H9 (cell line): ENCODE data around the gene BASP1. TPM values are rescaled to one million over a fixed set of nuclear protein-coding genes. Genes with fewer than 3 reads are reported as not detected.

Experiments used
- DNase-seq: peaks from one replicate; pipeline ENCODE4 v3.0.0-alpha.2; 2017
- H2AFZ ChIP-seq: one replicate; pipeline ENCODE4 v1.6.1; 2013; ENCODE audit warnings: mild to moderate bottlenecking, low read length, control low read depth, moderate library complexity
- H2AK5ac ChIP-seq: 2 replicates; pipeline ENCODE4 v1.6.1; 2013; ENCODE audit warnings: low read length, control low read depth, mixed read lengths; ENCODE audit not compliant: insufficient read length
- H2BK120ac ChIP-seq: one replicate; pipeline ENCODE4 v1.6.1; 2013; ENCODE audit warnings: low read depth, mild to moderate bottlenecking, low read length, control low read depth, inconsistent platforms; ENCODE audit not compliant: poor library complexity, severe bottlenecking
- H2BK12ac ChIP-seq: 2 replicates; pipeline ENCODE4 v1.6.1; 2013; ENCODE audit warnings: low read length, control low read depth, mixed read lengths, low read depth; ENCODE audit not compliant: insufficient read length
- H2BK15ac ChIP-seq: 2 replicates; pipeline ENCODE4 v1.6.1; 2013; ENCODE audit warnings: low read depth, low read length, control low read depth
- H2BK20ac ChIP-seq: one replicate; pipeline ENCODE4 v1.6.1; 2013; ENCODE audit warnings: low read depth, mild to moderate bottlenecking, low read length, control low read depth, inconsistent platforms; ENCODE audit not compliant: poor library complexity, severe bottlenecking
- H2BK5ac ChIP-seq: 2 replicates; pipeline ENCODE4 v1.6.1; 2013; ENCODE audit warnings: low read length, control low read depth, mixed read lengths; ENCODE audit not compliant: insufficient read length
- H3K14ac ChIP-seq: 2 replicates; pipeline ENCODE4 v1.6.1; 2013; ENCODE audit warnings: low read length, control low read depth; ENCODE audit not compliant: insufficient read depth
- H3K18ac ChIP-seq: 2 replicates; pipeline ENCODE4 v1.6.1; 2013; ENCODE audit warnings: low read depth, mild to moderate bottlenecking, mixed read lengths, low read length, control low read depth; ENCODE audit not compliant: insufficient read length
- H3K23ac ChIP-seq: 2 replicates; pipeline ENCODE4 v1.6.1; 2013; ENCODE audit warnings: low read length, control low read depth, mixed read lengths, low read depth; ENCODE audit not compliant: insufficient read length
- H3K23me2 ChIP-seq: 2 replicates; pipeline ENCODE4 v1.6.1; 2013; ENCODE audit warnings: low read depth, mild to moderate bottlenecking, mixed read lengths, low read length, control low read depth; ENCODE audit not compliant: insufficient read length, poor library complexity, severe bottlenecking
- H3K27ac ChIP-seq: 2 replicates; pipeline ENCODE4 v1.5.1; 2013; ENCODE audit warnings: low read length, control low read depth, mixed read lengths, low read depth; ENCODE audit not compliant: insufficient read length
- H3K27me3 ChIP-seq: 2 replicates; pipeline ENCODE4 v1.6.1; 2013; ENCODE audit warnings: low read length, control low read depth, inconsistent platforms; ENCODE audit not compliant: insufficient read depth
- H3K4ac ChIP-seq: 2 replicates; pipeline ENCODE4 v1.6.1; 2013; ENCODE audit warnings: low read depth, mild to moderate bottlenecking, control low read depth, inconsistent platforms, low read length, moderate library complexity
- H3K4me1 ChIP-seq: 2 replicates; pipeline ENCODE4 v1.6.1; 2013; ENCODE audit warnings: low read length, control low read depth, inconsistent platforms; ENCODE audit not compliant: insufficient read depth
- H3K4me2 ChIP-seq: 2 replicates; pipeline ENCODE4 v1.6.1; 2013; ENCODE audit warnings: low read length, control low read depth, mixed read lengths; ENCODE audit not compliant: insufficient read length, insufficient read depth
- H3K56ac ChIP-seq: 2 replicates; pipeline ENCODE4 v1.6.1; 2013; ENCODE audit warnings: low read depth, mild to moderate bottlenecking, mixed read lengths, low read length, control low read depth; ENCODE audit not compliant: insufficient read length
- H3K79me1 ChIP-seq: 2 replicates; pipeline ENCODE4 v1.6.1; 2013; ENCODE audit warnings: low read depth, mild to moderate bottlenecking, moderate library complexity, low read length, control low read depth, inconsistent platforms; ENCODE audit not compliant: insufficient read depth, poor library complexity, severe bottlenecking
- H3K79me2 ChIP-seq: 2 replicates; pipeline ENCODE4 v1.6.1; 2013; ENCODE audit warnings: low read length, control low read depth, inconsistent platforms; ENCODE audit not compliant: insufficient read depth
- H3K9ac ChIP-seq: 2 replicates; pipeline ENCODE4 v1.6.1; 2013; ENCODE audit warnings: low read length, control low read depth, mixed read lengths; ENCODE audit not compliant: insufficient read length; ENCODE audit errors: extremely low read depth
- H3K9me3 ChIP-seq: one replicate; pipeline ENCODE4 v1.6.1; 2013; ENCODE audit warnings: low read depth, low read length, inconsistent platforms; ENCODE audit not compliant: control insufficient read depth
- H3T11ph ChIP-seq: one replicate; pipeline ENCODE4 v1.6.1; 2013; ENCODE audit warnings: mild to moderate bottlenecking, low read length, control low read depth, inconsistent platforms
- H4K20me1 ChIP-seq: one replicate; pipeline ENCODE4 v1.6.1; 2013; ENCODE audit not compliant: control insufficient read depth, insufficient read length, insufficient read depth
- H4K5ac ChIP-seq: 2 replicates; pipeline ENCODE4 v1.6.1; 2013; ENCODE audit warnings: low read depth, mild to moderate bottlenecking, mixed read lengths, low read length, control low read depth; ENCODE audit not compliant: insufficient read length
- H4K8ac ChIP-seq: replicated peaks from 2 replicates; pipeline ENCODE4 v1.6.1; 2013; ENCODE audit warnings: low read length, control low read depth, mixed read lengths, low read depth; ENCODE audit not compliant: insufficient read length
- H4K91ac ChIP-seq: 2 replicates; pipeline ENCODE4 v1.6.1; 2013; ENCODE audit warnings: low read depth, mild to moderate bottlenecking, moderate library complexity, mixed read lengths, low read length, control low read depth; ENCODE audit not compliant: insufficient read length
- H3K27ac Mint-ChIP-seq, 3 experiments: 2 replicates in 2 of 3; 3 replicates in 1 of 3; pipeline ENCODE4 v1.8.0; 2020 to 2021; ENCODE audit warnings: mixed read lengths in 3 of 3, mild to moderate bottlenecking in 1 of 3, moderate library complexity in 1 of 3
- H3K27me3 Mint-ChIP-seq: 2 replicates; pipeline ENCODE4 v1.8.0; 2021; ENCODE audit warnings: low read depth, mild to moderate bottlenecking, moderate library complexity, mixed read lengths
- H3K36me3 Mint-ChIP-seq, 3 experiments: 2 replicates in 2 of 3; 3 replicates in 1 of 3; pipeline ENCODE4 v1.8.0; 2020 to 2021; ENCODE audit warnings: low read depth in 3 of 3, mixed read lengths in 3 of 3; ENCODE audit not compliant: insufficient read depth in 1 of 3
- H3K4me1 Mint-ChIP-seq, 2 experiments: 2 replicates each; pipeline ENCODE4 v1.8.0; 2020; ENCODE audit warnings: mixed read lengths in 2 of 2
- H3K4me3 Mint-ChIP-seq, 2 experiments: 2 replicates in 1 of 2; 3 replicates in 1 of 2; pipeline ENCODE4 v1.8.0; 2020 to 2021; ENCODE audit warnings: mild to moderate bottlenecking in 2 of 2, mixed read lengths in 2 of 2, moderate library complexity in 1 of 2
- H3K9me3 Mint-ChIP-seq, 2 experiments: 2 replicates in 1 of 2; 3 replicates in 1 of 2; pipeline ENCODE4 v1.8.0; 2020; ENCODE audit warnings: mild to moderate bottlenecking in 2 of 2, mixed read lengths in 2 of 2, moderate library complexity in 1 of 2
- CTCF ChIP-seq: fragments of 200-600 bp; sonication (generic); conservative IDR thresholded peaks from 3 replicates; pipeline ENCODE4 v1.8.0; 2021; ENCODE audit warnings: antibody characterized with exemption, mild to moderate bottlenecking
- WGBS: extraction: QIAGEN DNeasy Blood & Tissue Kit; methylation state at CpG from one replicate; pipeline ENCODE4 v1.1.7; 2013; ENCODE audit warnings: missing lambda C conversion rate, low lambda C conversion rate, mixed read lengths; ENCODE audit not compliant: insufficient read length; ENCODE audit errors: extremely low coverage; 5-methylcytosine and 5-hydroxymethylcytosine counted together
- total RNA-seq: library from RNA; stranded (reverse); gene quantifications from 2 replicates; pipeline ENCODE4 v1.2.1, GENCODE V29; 2021

Gene BASP1
- total RNA-seq, 1 experiment from 2014 or later = 180 TPM

- no peak overlapping the region for H3T11ph ChIP-seq
- no peaks in the 10 kb centered on the region for H3K4me1 ChIP-seq
- TF ChIP-seq CTCF = no peak
- no peak overlapping the region for H3K18ac ChIP-seq
- H3K56ac ChIP-seq = no peak overlapping the region
- no peak overlapping the region for H3K27ac ChIP-seq
- no peak overlapping the region for H3K14ac ChIP-seq
- no peak overlapping the region for H2BK120ac ChIP-seq
- no peak overlapping the region for H3K27ac Mint-ChIP-seq
- no peaks in the 10 kb centered on the region for H3K36me3 Mint-ChIP-seq
- H3K4ac ChIP-seq = no peak overlapping the region
- H3K79me1 ChIP-seq = no peaks in the 10 kb centered on the region
- no peak overlapping the region for H4K91ac ChIP-seq
- no peak overlapping the region for H3K9ac ChIP-seq
- no peak overlapping the region for H4K5ac ChIP-seq
- no peaks in the 10 kb centered on the region for H3K79me2 ChIP-seq
- no peak overlapping the region for H2AK5ac ChIP-seq
- no peaks in the 10 kb centered on the region for H3K27me3 Mint-ChIP-seq
- H4K8ac ChIP-seq = no peak overlapping the region
- no peak overlapping the region for H3K4me2 ChIP-seq
- DNase-seq = no peak
- no peaks in the 10 kb centered on the region for H3K9me3 ChIP-seq
- peaks cover 13 to 15% of the 10 kb centered on the region in 2 experiments for H3K4me1 Mint-ChIP-seq
- H2BK12ac ChIP-seq = no peak overlapping the region
- no peaks in the 10 kb centered on the region; a peak in 1 of 5 replicates for H3K9me3 Mint-ChIP-seq
- no CpG with 5 or more reads among the region's 3 CpGs for WGBS
- no peaks in the 10 kb centered on the region for H3K23me2 ChIP-seq
- H3K27me3 ChIP-seq = no peaks in the 10 kb centered on the region; the same call in 1 of the 2 replicates
- no peaks in the 10 kb centered on the region for H4K20me1 ChIP-seq
- H2BK20ac ChIP-seq = no peak overlapping the region
- H2BK5ac ChIP-seq = no peak overlapping the region
- H2AFZ ChIP-seq = no peak overlapping the region
- no peak overlapping the region for H3K23ac ChIP-seq
- H3K4me3 Mint-ChIP-seq = no peak overlapping the region
- H2BK15ac ChIP-seq = no peak overlapping the region
Measured at GRCh38 chr5:17302106-17302505, 84.7 kb downstream of the BASP1 start.
